ENCODE results near the gene ARHGAP23.
"Not testable (repeated sequence)": the region's sequence is repeated elsewhere in the genome, so short reads cannot be mapped to it uniquely, and the experiment has no call there.

The ARHGAP23 gene

DNA sequence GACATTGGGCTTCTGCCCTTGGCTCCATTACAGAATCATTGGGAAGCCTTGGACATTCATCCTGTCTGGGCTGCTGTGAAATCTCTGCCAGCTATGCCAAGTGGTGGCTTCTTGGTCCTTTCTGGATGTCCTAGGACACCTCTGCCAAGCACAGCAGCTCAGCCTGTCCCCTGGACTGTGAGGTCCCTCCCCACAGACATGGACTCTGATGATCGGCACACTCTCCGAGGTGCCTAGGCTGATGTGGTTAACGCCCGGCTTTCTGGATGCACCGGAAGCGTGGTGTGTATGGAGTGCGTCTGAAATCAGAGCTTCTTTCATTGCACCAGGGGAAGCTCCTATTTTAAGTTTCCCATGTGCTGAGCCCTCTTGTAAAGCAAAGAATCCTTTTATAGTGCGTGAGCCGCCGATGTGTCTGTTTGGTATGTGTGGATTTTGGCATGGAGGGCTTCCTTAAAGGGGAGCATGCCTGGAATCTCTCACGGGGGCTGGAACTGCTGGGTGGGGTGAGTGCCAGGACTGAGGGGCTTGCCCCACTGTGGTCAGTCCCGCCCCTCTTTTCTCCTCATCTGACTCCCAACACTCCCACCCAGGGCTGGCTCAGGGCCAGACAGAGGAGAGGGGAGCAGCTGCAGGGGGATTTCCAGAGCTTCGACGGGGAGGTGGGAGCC lies 7.0 kb upstream of the ARHGAP23 start:
- DNase-seq (ENCODE audit: low read depth), result no peak

- no peak for DNase-seq (ENCODE audit: low read depth)
Observed at GRCh38 chr17:38421871-38422827, 6.1 kb upstream of the ARHGAP23 start.

DNA sequence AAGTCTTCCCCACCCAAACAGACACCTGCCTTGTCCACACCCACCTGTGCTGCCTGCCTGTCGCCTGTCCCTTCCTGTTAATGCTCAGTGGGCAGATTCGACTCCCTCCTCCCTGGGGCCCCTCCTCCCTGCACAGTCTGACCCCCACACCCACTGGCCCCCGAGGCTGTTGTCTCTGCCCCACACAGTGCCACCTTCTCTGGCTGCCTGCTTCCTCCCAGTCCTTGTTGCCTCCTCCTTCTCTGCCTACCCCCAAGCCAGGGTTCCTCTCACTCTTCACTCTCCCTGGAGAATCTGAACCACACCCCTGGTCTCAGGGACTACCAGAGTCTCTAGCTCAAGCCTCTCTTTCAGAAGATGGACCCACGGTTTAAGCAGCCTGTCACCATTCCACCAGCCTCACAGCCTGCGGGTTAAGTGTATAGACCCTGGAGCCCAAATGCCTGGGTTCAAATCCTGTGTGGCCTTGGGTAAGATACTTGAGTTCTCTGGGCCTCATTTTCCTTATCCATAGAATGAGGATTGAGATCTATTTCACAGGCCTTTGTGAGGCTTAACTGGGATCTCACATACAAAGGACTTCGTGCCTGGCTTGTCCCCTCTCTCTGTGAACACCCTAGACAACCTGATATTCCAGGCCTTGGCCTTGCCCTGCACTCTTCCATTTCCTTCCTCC lies 3.8 kb upstream of the ARHGAP23 start:
- no peak for DNase-seq (ENCODE audit: low read depth)

GRCh38 chr17:38425031-38425430 lies 3.2 kb upstream of the ARHGAP23 start:
- no peak for DNase-seq (ENCODE audit: low read depth)

DNA sequence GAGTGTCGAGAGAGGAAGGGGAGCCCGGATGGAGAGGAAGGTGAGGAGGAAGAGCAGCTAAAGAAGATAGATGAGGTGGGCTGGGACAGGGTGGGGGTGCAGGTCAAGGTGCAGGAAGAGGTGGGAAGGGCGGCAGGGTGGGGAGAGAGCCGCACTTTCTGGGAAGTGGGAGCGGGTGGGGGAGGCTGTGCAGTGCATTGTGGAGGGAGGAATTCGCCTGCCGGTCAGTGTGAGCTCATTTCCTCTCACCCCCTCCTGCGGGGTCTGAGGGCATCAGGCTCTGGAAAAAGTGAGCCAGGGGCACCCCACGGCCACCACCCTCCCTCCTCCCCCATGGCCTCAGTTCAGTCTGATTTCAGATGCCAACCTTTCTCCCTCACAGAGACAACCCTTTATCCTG lies 2.5 kb upstream of the ARHGAP23 start:
- DNase-seq (ENCODE audit: low read depth), result no peak

DNA sequence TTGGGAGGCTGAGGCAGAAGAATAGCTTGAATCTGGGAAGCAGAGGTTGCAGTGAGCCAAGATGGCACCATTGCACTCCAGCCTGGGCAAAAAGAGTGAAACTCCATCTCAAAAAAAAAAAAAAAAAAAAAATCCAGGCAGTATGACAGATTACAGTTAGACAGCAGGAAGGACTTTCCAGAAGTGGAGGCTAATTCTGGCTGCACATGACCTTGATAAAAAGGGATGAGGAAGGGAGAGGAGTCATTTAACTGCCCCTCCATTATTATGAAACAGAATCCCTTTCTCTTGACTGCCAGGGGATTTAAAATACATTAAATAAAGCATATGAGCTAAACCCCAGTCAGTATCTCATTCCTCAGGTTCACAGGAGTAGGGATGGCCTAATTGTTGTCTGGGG lies 1.8 kb upstream of the ARHGAP23 start:
- no peak for DNase-seq (ENCODE audit: low read depth)

DNA sequence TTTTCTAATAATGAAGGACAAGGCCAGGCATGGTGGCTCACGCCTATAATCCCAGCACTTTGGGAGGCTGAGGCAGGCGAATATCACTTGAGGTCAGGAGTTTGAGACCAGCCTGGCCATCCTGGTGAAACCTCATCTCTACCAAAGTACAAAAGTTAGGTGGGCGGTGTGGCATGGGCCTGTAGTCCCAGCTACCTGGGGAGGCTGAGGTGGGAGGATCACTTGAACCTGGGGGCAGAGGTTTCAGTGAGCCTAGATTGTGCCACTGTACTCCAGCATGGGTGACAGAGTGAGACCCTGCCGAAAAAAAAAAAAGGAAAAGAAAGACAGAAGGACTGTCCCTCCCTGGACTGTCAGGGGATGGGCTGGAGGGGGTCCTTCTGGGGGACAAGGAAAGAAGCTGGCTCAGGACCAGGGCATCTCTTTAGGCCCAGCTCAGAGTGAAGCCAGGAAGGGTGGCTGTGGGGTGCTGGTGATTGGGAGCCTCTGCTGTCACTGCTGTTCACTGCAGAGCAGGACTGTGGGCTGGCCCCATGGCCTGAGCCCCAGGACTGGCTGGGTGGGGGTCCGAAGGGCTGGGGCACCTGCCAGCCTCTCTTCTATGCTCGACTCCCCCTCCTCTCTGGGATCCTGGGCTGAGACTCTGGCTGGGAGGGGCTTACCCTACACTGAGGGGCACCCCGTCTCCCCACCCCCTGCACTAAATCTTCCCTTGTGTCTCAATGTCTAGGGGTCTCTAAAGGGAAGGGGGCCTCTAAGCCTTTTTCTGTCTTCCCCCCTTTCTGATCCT lies 909 bp upstream of the ARHGAP23 start:
- no peak for DNase-seq (ENCODE audit: low read depth)

GRCh38 chr17:38428643-38429371 lies 543 bp downstream of the ARHGAP23 start:
- DNase-seq (ENCODE audit: low read depth), result no peak

- DNase-seq (ENCODE audit: low read depth), result no peak
Observed at GRCh38 chr17:38429476-38430100, 1.3 kb downstream of the ARHGAP23 start.

- no peak for DNase-seq (ENCODE audit: low read depth)
Observed at GRCh38 chr17:38430316-38430715, 2.1 kb downstream of the ARHGAP23 start.

DNA sequence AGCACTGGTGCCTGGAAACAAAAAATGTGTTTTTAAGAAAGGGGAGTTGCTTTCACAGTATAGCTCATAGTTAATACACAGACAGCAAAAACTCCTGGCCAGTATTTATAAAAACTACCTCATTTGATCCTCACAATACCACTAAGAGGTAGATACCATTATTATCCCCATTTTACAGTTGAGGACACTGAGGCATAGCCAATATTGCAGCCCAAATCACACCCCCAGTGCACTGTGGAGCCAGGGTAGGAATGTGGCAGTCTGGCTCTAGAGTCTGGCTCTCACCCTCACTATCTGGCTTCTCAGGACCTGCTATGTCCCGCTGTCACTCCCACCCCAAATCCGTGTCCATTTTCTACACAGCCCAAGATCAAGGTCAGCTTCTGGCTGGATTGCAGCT lies 2.6 kb downstream of the ARHGAP23 start:
- no peak for DNase-seq (ENCODE audit: low read depth)

DNA sequence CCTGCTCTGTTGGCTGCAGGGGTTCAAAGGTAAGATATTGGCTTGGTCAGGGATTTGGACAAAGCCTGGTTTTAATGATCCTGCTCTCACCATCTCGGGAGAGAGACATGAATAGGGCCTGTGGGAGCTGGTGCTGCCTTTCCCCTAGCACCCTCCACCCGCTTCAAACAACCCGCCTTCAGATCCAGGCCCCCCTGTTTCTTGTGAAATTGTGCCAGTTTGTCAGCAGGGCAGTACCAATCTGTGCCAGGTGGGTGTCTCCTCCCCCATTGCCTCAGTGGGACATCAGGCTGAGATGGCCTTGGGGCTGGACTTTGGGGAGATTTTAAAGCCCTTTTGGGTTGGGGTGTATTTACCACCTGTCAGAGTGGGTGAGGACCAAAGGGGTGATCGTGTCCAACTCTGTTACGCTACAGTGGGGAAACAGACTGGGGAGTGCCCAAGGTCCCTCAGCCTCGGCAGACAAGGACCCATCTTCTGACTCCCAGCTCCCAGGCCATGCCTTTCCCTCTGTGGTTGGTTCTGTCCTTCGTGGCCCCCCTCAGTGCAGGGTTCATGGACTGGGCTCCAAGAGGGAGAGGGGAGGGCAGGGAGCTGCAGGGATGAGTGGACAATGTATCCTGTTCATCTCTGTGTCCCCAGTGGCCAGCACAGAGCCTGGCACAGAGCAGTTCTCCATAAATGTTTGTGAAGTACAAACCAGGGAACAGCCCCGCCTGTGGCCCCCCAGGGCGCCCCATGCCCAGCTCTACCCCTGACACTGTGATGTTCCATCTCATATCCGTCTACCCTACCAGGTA lies 3.3 kb downstream of the ARHGAP23 start:
- DNase-seq (ENCODE audit: low read depth), result no peak

GRCh38 chr17:38434178-38434665 lies 6.0 kb downstream of the ARHGAP23 start:
- DNase-seq (ENCODE audit: low read depth), result no peak

DNA sequence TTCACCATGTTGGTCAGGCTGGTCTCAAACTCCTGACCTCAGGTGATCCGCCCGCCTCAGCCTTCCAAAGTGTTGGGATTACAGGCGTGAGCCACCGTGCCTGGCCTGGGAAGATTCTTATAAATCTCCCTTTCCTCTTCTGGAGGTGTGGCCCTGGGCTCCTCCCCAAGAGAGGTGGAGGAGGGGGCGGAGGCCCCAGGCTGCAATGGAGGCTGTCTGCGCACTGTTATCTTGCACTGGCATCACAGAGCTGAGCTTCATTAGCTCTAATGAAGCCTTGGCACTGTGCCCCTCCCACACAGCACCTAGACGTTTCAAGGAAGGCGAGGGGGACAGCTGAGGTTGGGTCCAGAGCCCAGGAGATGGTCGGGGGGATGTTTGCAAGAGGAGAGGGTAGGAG lies 7.5 kb downstream of the ARHGAP23 start:
- DNase-seq (ENCODE audit: low read depth), result no peak

- no peak for DNase-seq (ENCODE audit: low read depth)
Observed at GRCh38 chr17:38436386-38436785, 8.1 kb downstream of the ARHGAP23 start.

GRCh38 chr17:38437313-38437712 lies 9.0 kb downstream of the ARHGAP23 start:
- DNase-seq (ENCODE audit: low read depth), result not testable (repeated sequence)

DNA sequence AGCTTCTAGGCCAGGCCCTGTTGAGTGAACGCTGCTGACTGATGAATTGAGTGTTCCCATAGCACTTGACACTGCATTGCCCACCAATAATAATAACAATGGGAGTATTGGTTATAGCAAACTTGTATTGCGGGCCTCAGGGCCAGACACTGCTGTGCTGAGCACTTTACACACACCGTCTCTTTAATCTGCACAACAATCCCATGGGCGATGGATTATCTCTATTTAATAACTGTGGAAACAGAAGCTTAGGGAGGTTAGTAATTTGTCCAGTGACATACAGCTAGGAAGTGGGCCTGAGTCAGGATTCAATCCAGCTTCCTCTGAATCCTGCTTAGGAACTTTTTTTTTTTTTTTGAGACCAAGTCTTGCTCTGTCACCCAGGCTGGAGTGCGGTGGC lies 11.2 kb downstream of the ARHGAP23 start:
- no peak for DNase-seq (ENCODE audit: low read depth)

GRCh38 chr17:38440614-38441397 lies 12.5 kb downstream of the ARHGAP23 start:
- no peak for DNase-seq (ENCODE audit: low read depth)
